SK-N-SH (cell line): ENCODE results near the gene SEC16B. TPM values are rescaled to one million over a fixed set of nuclear protein-coding genes. Genes with fewer than 3 reads are reported as not detected.

Source experiments
- CTCF ChIA-PET: fragments of 300-600, 350-600 bp; formaldehyde crosslinking; extraction: SDS; loops from one replicate; lab custom pipeline; 2021; lab: Yijun Ruan, JAX
- POLR2A ChIA-PET: fragments of 350-600 bp; sonication (Branson Sonifier 250); formaldehyde crosslinking; extraction: SDS; loops from one replicate; lab custom pipeline; 2020; ENCODE audit warnings: antibody characterized with exemption, inconsistent platforms; lab: Yijun Ruan, JAX
- DNase-seq: peaks from one replicate; pipeline ENCODE4 v3.0.0; 2012
- H2AFZ ChIP-seq: fragments of 200-600 bp; sonication (generic); 2 replicates; pipeline ENCODE4 v1.8.1; 2016; ENCODE audit warnings: antibody characterized with exemption, mild to moderate bottlenecking, low read depth
- H3F3A ChIP-seq: fragments of 200-600 bp; sonication (generic); replicated peaks from 2 replicates; pipeline ENCODE3; 2016; ENCODE audit warnings: antibody characterized with exemption, mild to moderate bottlenecking; ENCODE audit not compliant: insufficient read depth
- H3K27ac ChIP-seq, 2 experiments: fragments of 200-500 bp in 1 of 2; fragments of 200-600 bp in 1 of 2; sonication (Bioruptor generic) in 1 of 2; sonication (generic), shearing (Covaris generic) in 1 of 2; 2 replicates each; pipeline versions ENCODE4 v1.5.1 to v1.6.1; 2014 to 2016; ENCODE audit warnings: low read depth in 2 of 2, inconsistent platforms in 1 of 2, low read length in 1 of 2, mild to moderate bottlenecking in 1 of 2, mixed read lengths in 1 of 2
- H3K27me3 ChIP-seq: fragments of 200-600 bp; sonication (generic), shearing (Covaris generic); 2 replicates; pipeline ENCODE4 v1.6.1; 2016; ENCODE audit warnings: mixed run types; ENCODE audit not compliant: insufficient read depth
- H3K36me3 ChIP-seq, 2 experiments: fragments of 200-500 bp in 1 of 2; fragments of 200-600 bp in 1 of 2; sonication (Bioruptor generic) in 1 of 2; sonication (generic) in 1 of 2; replicated peaks in 1 of 2; 2 replicates each; pipeline versions ENCODE3 to v1.5.1; 2014 to 2016; ENCODE audit warnings: low read length in 1 of 2, mild to moderate bottlenecking in 1 of 2; ENCODE audit not compliant: insufficient read depth in 2 of 2, control insufficient read depth in 1 of 2
- H3K4me1 ChIP-seq, 2 experiments: fragments of 200-500 bp in 1 of 2; fragments of 200-600 bp in 1 of 2; sonication (Bioruptor generic) in 1 of 2; sonication (generic), shearing (Covaris generic) in 1 of 2; 2 replicates each; pipeline versions ENCODE4 v1.5.1 to v1.6.1; 2014 to 2016; ENCODE audit warnings: low read depth in 1 of 2, low read length in 1 of 2, mixed run types in 1 of 2; ENCODE audit not compliant: insufficient read depth in 2 of 2, control insufficient read depth in 1 of 2
- H3K4me2 ChIP-seq: fragments of 200-600 bp; sonication (generic), shearing (Covaris generic); 2 replicates; pipeline ENCODE4 v1.6.1; 2017; ENCODE audit warnings: mixed run types
- H3K4me3 ChIP-seq, 2 experiments: fragments of 200-500 bp in 1 of 2; fragments of 200-600 bp in 1 of 2; sonication (Bioruptor generic) in 1 of 2; sonication (generic), shearing (Covaris generic) in 1 of 2; 2 replicates each; pipeline versions ENCODE4 v1.5.1 to v1.8.1; 2014 to 2016; ENCODE audit warnings: low read depth in 2 of 2, inconsistent platforms in 1 of 2, low read length in 1 of 2, mild to moderate bottlenecking in 1 of 2, mixed read lengths in 1 of 2, moderate library complexity in 1 of 2
- H3K79me2 ChIP-seq: fragments of 200-600 bp; sonication (generic); 2 replicates; pipeline ENCODE4 v1.8.1; 2017; ENCODE audit warnings: mild to moderate bottlenecking; ENCODE audit not compliant: insufficient read depth
- H3K9ac ChIP-seq: fragments of 200-600 bp; sonication (generic); 2 replicates; pipeline ENCODE4 v1.6.1; 2017; ENCODE audit warnings: mixed run types
- H3K9me2 ChIP-seq: fragments of 200-600 bp; sonication (generic); 2 replicates; pipeline ENCODE4 v1.6.1; 2017; ENCODE audit warnings: mixed run types
- H3K9me3 ChIP-seq: fragments of 200-600 bp; sonication (generic); 2 replicates; pipeline ENCODE4 v1.6.1; 2017; ENCODE audit warnings: mixed run types, mild to moderate bottlenecking, moderate library complexity
- H4K20me1 ChIP-seq: fragments of 200-600 bp; sonication (generic); 2 replicates; pipeline ENCODE4 v1.6.1; 2017; ENCODE audit warnings: mild to moderate bottlenecking, mixed run types; ENCODE audit not compliant: insufficient read depth
- EZH2phosphoT487 ChIP-seq: fragments of 200-600 bp; sonication (generic); IDR thresholded peaks from 2 replicates; pipeline ENCODE4 v1.6.1; 2017; ENCODE audit warnings: low read depth, mixed run types, mild to moderate bottlenecking, antibody characterized with exemption, moderate library complexity, borderline replicate concordance
- FOXJ3 ChIP-seq: sonication (generic); formaldehyde crosslinking; IDR thresholded peaks from 2 replicates; pipeline ENCODE4 v1.5.1; 2020; ENCODE audit warnings: mild to moderate bottlenecking, missing genetic modification reagents
- GABPA ChIP-seq: IDR thresholded peaks from 2 replicates; pipeline ENCODE4 v1.4.0; 2012; ENCODE audit warnings: low read depth, mild to moderate bottlenecking
- NFIC ChIP-seq: IDR thresholded peaks from 2 replicates; pipeline ENCODE4 v1.4.0; 2012; ENCODE audit warnings: borderline replicate concordance
- RCOR1 ChIP-seq: fragments of 150-350 bp; IDR thresholded peaks from 2 replicates; pipeline ENCODE4 v1.6.1; 2017; ENCODE audit warnings: antibody characterized with exemption, low read length
- RXRA ChIP-seq: IDR thresholded peaks from 2 replicates; pipeline ENCODE4 v1.4.0; 2012; ENCODE audit warnings: low read depth, mild to moderate bottlenecking, borderline replicate concordance
- SMC3 ChIP-seq: IDR thresholded peaks from 2 replicates; pipeline ENCODE4 v1.6.1; 2012; ENCODE audit warnings: low read depth, low read length, improper control_type of control experiment
- TAF1 ChIP-seq: IDR thresholded peaks from 2 replicates; pipeline ENCODE4 v1.6.1; 2012; ENCODE audit warnings: low read depth, mild to moderate bottlenecking, low read length, moderate library complexity, borderline replicate concordance
- TEAD4 ChIP-seq: IDR thresholded peaks from 2 replicates; pipeline ENCODE4 v1.4.0; 2012; ENCODE audit warnings: mild to moderate bottlenecking, borderline replicate concordance; ENCODE audit not compliant: insufficient read depth
- YY1 ChIP-seq: IDR thresholded peaks from 2 replicates; pipeline ENCODE4 v1.4.0; 2012; ENCODE audit warnings: low read depth, mild to moderate bottlenecking
- WGBS: methylation state at CpG from one replicate; pipeline ENCODE4 v1.1.6; 2017; ENCODE audit warnings: low lambda C conversion rate; 5-methylcytosine and 5-hydroxymethylcytosine counted together
- polyA plus RNA-seq, 3 experiments: library from polyadenylated mRNA; depleted of rRNA; stranded (reverse); fragments of >200 nt; gene quantifications; 2 replicates each; pipeline ENCODE4 v1.2.3, GENCODE V29; 2012
- TF ChIP-seq, protein P1 (sequence below): fragments of 200-600 bp; sonication (generic); IDR thresholded peaks from 2 replicates; pipeline ENCODE4 v1.6.1; 2017; ENCODE audit warnings: antibody characterized with exemption, mild to moderate bottlenecking, moderate library complexity
- TF ChIP-seq, protein P2 (sequence below): IDR thresholded peaks from 2 replicates; pipeline ENCODE4 v1.4.0; 2012; ENCODE audit warnings: low read depth, borderline replicate concordance
- TF ChIP-seq, protein P3 (sequence below): fragments of 150-350 bp; IDR thresholded peaks from 2 replicates; pipeline ENCODE4 v1.6.1; 2017; ENCODE audit warnings: antibody characterized with exemption, low read length, low read depth, borderline replicate concordance

The SEC16B gene
- polyA plus RNA-seq, 1 of the 3 experiments (the other 2 are of a cell fraction), result 0.31 TPM

DNA sequence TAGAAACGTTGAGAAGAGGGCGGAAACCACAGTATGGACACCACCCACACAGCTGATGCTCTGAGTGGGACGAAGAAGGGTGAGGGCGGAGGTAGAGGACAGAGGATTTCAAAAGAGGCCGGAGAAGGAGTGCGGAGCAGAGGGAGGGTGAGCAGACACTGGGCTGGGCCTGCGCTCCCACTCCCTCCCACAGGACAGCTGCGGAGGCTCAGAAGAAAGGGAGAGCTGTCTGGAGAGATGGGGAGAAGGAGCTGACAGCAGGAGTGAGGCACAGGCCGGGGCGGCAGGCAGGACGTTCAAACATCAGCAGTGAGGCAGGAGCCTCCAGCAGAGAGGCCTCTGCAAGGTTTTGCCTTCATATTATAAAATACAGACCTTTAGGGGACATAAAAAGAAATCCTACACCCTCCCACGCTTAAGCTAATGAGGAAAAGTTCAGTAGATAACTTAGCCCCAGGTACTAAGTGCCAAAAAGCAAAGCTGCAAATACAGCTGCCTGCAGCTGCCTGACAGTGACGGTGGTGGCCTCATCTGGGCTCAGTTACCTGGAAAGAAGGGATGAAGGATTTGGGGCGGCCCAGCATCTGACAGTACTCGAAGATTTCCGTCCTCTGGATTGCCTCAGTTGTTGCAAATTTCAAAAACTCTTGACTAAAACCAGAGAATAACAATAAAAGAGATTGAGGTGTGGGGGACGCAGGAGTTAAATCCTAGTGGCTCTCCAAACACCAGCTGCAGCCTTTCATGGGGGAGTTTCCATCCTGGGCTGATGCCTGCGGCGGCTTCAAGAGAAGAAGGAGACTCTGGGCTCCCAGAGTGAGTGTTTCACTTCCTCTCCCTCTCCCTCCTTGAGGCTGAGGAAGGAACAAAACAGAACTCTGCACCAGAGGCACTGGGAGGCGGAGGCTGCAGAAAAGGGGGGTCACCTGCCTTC lies 25.6 kb downstream of the SEC16B start:
- Histone ChIP-seq H3K27me3 (no peaks in the 10 kb centered on the region), H3K4me1 (no peaks in the 10 kb centered on the region; a peak in 1 of 4 replicates), H3K27ac (no peak overlapping the region), H3K36me3 (no peaks in the 10 kb centered on the region), H3K4me2 (no peak overlapping the region), H3K9ac (no peak overlapping the region), H3K4me3 (no peak overlapping the region), H3K9me2 (no peaks in the 10 kb centered on the region), H3K9me3 (no peaks in the 10 kb centered on the region), H2AFZ (no peak overlapping the region), H3F3A (no peaks in the 10 kb centered on the region), H4K20me1 (no peaks in the 10 kb centered on the region), H3K79me2 (no peaks in the 10 kb centered on the region)
- TF ChIP-seq, protein P1, sequence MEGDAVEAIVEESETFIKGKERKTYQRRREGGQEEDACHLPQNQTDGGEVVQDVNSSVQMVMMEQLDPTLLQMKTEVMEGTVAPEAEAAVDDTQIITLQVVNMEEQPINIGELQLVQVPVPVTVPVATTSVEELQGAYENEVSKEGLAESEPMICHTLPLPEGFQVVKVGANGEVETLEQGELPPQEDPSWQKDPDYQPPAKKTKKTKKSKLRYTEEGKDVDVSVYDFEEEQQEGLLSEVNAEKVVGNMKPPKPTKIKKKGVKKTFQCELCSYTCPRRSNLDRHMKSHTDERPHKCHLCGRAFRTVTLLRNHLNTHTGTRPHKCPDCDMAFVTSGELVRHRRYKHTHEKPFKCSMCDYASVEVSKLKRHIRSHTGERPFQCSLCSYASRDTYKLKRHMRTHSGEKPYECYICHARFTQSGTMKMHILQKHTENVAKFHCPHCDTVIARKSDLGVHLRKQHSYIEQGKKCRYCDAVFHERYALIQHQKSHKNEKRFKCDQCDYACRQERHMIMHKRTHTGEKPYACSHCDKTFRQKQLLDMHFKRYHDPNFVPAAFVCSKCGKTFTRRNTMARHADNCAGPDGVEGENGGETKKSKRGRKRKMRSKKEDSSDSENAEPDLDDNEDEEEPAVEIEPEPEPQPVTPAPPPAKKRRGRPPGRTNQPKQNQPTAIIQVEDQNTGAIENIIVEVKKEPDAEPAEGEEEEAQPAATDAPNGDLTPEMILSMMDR, result no peak
- TF ChIP-seq TAF1, result no peak
- ChIA-PET CTCF (interaction anchor here (0.6 to 5.5 kb wide), 9 partner anchors 12 to 1063 kb away, joined by 3 to 83 read pairs (median 3); no protein-coding TSS in a partner anchor), POLR2A (no interaction called here)
- DNase-seq, result no peak
- 68% methylated on average over 19 of the region's 20 CpGs for WGBS

DNA sequence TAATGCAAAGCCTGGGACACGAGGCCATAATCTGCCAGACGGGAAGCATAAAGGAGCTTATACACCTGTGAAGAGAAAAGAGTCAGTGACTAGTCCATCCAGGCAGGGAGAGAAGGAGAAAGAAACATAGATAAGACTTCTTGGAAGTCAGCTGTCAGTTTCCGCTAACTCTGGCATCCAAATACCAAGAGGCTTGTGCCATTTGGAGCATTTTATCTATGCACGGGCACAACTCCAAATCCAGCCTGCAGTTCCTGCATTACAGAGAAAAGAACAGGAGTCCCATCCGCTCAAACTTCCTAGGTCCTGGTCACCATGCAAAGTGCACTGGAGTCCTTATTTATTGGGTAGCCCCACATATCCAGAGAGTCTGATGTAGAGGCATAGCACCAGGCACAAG lies 27.9 kb downstream of the SEC16B start:
- H3K79me2 ChIP-seq, result no peaks in the 10 kb centered on the region
- no peak overlapping the region for H2AFZ ChIP-seq
- POLR2A ChIA-PET, result no interaction called here
- WGBS, result 68% methylated on average over 5 of the region's 5 CpGs
- no peaks in the 10 kb centered on the region for H3F3A ChIP-seq
- no peak overlapping the region for H3K4me3 ChIP-seq
- no peaks in the 10 kb centered on the region for H3K4me1 ChIP-seq
- no peaks in the 10 kb centered on the region for H3K9me2 ChIP-seq
- H3K27ac ChIP-seq, result no peak overlapping the region
- H4K20me1 ChIP-seq, result no peaks in the 10 kb centered on the region
- H3K9ac ChIP-seq, result no peak overlapping the region
- no peaks in the 10 kb centered on the region for H3K36me3 ChIP-seq
- CTCF ChIA-PET, result interaction anchor here (1.0 to 2.6 kb wide), 4 partner anchors 10 to 1044 kb away, joined by 3 to 9 read pairs (median 5); no protein-coding TSS in a partner anchor
- no peak for DNase-seq
- TF ChIP-seq RCOR1 (no peak), NFIC (no peak), FOXJ3 (CRISPR knock-in tag) (no peak), SMC3 (no peak), RXRA (no peak), TEAD4 (no peak), EZH2phosphoT487 (no peak), GABPA (no peak), YY1 (no peak)
- TF ChIP-seq, protein P2, sequence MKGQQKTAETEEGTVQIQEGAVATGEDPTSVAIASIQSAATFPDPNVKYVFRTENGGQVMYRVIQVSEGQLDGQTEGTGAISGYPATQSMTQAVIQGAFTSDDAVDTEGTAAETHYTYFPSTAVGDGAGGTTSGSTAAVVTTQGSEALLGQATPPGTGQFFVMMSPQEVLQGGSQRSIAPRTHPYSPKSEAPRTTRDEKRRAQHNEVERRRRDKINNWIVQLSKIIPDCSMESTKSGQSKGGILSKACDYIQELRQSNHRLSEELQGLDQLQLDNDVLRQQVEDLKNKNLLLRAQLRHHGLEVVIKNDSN, result no peak
- TF ChIP-seq, protein P3, sequence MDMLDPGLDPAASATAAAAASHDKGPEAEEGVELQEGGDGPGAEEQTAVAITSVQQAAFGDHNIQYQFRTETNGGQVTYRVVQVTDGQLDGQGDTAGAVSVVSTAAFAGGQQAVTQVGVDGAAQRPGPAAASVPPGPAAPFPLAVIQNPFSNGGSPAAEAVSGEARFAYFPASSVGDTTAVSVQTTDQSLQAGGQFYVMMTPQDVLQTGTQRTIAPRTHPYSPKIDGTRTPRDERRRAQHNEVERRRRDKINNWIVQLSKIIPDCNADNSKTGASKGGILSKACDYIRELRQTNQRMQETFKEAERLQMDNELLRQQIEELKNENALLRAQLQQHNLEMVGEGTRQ, result no peak
- no peaks in the 10 kb centered on the region for H3K27me3 ChIP-seq
- no peak overlapping the region for H3K4me2 ChIP-seq
- no peaks in the 10 kb centered on the region for H3K9me3 ChIP-seq
